ENCODE measurements around the gene XYLT1.

XYLT1 gene

DNA sequence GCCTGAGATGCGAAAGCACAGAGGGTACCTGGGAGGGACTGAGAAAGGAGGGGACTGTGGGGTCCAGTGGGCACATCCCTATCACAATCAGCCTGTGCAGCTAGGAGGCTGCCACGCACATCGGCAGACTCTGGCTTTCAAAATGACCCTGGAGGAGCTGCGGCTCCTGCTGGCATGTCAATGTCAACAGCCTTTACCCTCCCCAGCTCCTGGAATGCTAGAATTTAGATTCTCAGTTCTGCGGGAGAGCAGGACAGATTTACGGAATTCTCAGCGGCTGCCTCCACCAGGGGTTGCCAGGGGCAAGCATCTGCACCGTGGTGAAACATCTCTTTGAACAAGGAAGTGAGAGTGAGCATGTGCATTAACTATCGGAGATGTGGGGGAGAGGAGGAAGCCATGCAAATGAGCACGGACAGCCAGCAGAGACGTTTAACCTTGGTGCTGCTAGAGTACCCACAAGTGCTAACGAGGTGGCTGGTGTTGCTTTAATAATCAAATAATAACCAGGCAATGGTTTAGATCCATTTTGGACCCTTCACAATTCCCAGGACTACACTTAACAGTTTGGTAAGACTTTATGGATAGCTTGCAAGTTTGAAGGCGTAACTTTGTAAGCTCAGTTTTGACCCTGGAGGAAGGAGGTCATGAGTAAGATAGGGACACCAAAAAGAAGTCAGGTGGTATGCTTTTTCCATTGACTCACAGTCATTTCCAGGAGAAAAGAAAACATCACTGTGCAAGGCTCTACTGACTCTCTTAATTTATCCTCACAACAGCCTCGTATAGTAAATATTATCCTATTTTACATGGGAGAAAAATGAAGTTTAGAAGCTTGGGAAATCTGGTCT is 54.1 kb downstream of the XYLT1 start:
- TF ChIP-seq, protein P1, sequence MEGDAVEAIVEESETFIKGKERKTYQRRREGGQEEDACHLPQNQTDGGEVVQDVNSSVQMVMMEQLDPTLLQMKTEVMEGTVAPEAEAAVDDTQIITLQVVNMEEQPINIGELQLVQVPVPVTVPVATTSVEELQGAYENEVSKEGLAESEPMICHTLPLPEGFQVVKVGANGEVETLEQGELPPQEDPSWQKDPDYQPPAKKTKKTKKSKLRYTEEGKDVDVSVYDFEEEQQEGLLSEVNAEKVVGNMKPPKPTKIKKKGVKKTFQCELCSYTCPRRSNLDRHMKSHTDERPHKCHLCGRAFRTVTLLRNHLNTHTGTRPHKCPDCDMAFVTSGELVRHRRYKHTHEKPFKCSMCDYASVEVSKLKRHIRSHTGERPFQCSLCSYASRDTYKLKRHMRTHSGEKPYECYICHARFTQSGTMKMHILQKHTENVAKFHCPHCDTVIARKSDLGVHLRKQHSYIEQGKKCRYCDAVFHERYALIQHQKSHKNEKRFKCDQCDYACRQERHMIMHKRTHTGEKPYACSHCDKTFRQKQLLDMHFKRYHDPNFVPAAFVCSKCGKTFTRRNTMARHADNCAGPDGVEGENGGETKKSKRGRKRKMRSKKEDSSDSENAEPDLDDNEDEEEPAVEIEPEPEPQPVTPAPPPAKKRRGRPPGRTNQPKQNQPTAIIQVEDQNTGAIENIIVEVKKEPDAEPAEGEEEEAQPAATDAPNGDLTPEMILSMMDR (IDR thresholded peaks at IDR 0.05), result no peak

DNA sequence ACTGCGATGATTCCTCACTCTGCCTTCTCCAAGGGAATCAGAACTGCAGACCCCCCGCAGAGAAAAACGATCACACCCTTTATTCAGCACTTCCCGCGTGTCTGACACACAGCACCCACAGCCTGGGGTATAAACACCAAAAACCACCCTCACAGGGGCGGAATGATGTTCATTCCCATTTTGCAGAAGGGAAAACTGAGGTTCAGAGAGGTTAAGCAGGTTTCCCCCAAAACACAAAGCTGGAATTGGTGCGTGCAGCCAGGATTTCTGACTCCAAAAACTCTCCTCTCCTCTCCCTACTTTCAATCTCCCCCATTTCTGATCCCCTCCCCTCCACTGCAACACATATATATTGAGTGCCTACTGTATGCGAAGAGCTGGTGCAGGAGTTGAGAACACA is 55.8 kb downstream of the XYLT1 start:
- TF ChIP-seq, protein P1 (IDR thresholded peaks at IDR 0.05), result no peak

DNA sequence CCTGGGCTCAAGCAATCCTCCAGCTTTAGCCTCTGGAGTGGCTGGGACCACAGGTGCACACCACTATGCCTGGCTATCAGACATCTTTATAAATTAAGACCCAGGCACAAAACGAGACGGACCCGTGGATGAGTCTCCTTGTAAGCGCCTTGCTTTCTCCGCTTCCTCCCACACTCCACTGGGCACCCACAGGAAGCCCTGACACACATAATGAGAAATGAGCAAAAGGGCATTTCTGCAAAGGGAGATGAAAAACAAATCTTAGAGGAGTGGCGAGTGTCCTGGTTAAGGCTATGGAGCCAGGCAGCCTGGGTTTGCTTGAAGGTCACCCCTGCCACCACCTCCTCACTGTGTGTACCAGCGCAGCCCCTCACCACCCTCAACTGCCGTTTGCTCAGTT is 56.3 kb downstream of the XYLT1 start:
- TF ChIP-seq, protein P1 (IDR thresholded peaks at IDR 0.05), result no peak

DNA sequence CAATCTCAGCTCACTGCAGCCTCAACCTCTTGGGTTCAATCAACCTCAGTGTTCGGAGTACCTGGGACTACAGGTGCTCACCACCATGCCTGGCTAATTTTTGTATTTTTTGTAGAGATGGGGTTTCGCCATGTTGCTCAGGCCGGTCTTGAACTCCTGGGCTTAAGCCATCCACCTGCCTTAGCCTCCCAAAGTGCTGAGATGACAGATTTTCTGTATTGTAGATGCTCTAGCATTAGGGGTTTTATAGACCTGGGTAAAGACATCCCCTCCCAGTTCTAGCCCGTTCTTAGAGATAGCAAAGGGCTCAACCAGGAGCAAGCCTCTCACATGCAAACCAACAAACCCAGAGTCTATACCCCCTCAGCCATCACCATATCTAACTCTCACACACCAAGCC is 57.3 kb downstream of the XYLT1 start:
- TF ChIP-seq, protein P1 (IDR thresholded peaks at IDR 0.05), result no peak

DNA sequence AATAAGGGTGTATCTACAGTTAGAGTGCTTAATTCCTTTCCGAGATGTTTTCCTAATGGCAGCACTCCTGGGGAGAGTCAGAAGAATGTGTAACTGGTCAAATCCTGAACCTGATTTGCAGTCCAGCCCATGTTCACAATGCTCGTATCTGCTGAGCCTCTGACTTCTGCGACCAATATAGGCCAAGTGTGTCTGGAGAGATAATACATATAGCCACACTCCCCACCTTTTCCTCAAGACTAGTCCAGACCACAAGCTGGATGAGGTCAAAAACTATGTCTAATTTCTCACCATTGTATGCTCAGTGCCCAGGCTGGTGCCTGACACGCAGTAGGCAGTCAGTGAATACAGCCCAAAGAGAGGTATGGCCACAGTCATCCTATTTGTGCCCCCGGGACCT is 58.0 kb downstream of the XYLT1 start:
- TF ChIP-seq, protein P1 (IDR thresholded peaks at IDR 0.05), result no peak

DNA sequence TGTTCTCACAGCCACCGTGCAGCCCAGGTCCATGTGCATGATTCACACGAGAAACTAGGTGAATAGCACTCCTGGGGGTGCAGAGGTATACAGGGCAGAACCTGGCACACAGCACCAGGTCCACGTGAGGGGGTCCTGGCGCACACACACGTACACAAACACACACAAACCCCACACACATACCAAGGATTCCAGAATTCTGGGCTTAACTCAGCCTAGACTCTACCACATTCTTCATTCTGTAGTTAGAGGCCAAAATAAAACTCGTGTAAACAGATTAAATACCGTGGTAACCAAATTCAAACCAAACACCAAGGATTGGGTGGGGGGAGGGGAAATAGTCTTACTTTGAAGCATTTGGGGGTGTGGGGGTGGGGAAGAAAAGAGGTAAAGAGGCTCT is 58.5 kb downstream of the XYLT1 start:
- TF ChIP-seq, protein P1 (IDR thresholded peaks at IDR 0.05), result no peak

DNA sequence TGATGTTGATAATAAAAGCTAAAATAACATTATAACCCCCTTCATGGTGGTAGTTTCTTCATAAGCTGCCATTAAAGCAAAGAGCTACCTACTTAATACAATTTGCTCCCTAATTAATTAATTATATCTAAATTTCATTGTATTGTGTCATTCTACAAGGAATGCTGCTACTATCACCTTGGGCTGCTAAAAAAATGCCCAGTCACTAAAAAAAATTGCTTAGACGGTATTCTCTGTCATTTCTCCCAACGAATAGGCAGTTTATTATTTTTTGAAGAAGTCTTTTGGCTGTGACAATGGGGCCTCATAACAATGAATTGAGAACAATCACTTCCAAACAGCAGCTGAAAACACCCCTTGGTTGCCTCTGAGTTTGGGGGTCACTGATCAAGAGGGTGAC is 59.5 kb downstream of the XYLT1 start:
- TF ChIP-seq, protein P1 (IDR thresholded peaks at IDR 0.05), result no peak
